K562 (cell line): ENCODE data around the gene LRMDA. TPM values are rescaled to one million over a fixed set of nuclear protein-coding genes. Genes with fewer than 3 reads are reported as not detected.
A peak's percentile ranks its signal among the peaks of the same experiment; 100 is the strongest.

Experiments used
- DDX20 ChIP-seq: fragments of 450-650 bp; IDR thresholded peaks from 2 replicates; pipeline ENCODE4 v1.6.1; 2016; ENCODE audit warnings: missing genetic modification characterization, low read depth, mild to moderate bottlenecking, missing compliant biosample characterization, moderate library complexity
- FOSL1 ChIP-seq: fragments of 200-800 bp; sonication (Bioruptor generic); conservative IDR thresholded peaks from 2 replicates; pipeline ENCODE4 v1.6.1; 2016; ENCODE audit warnings: missing genetic modification characterization, missing compliant biosample characterization
- HDAC1 ChIP-seq, 2 experiments: fragments of 450-650 bp; IDR thresholded peaks; 2 replicates each; pipeline ENCODE4 v1.6.1; 2016 to 2017; ENCODE audit warnings: inconsistent platforms in 1 of 2, mild to moderate bottlenecking in 1 of 2, moderate library complexity in 1 of 2
- NR3C1 ChIP-seq: sonication (generic); formaldehyde crosslinking; IDR thresholded peaks from 2 replicates; pipeline ENCODE4 v1.8.1; 2022; ENCODE audit warnings: missing genetic modification reagents
- PHF20 ChIP-seq: fragments of 450-650 bp; IDR thresholded peaks from 2 replicates; pipeline ENCODE4 v1.6.1; 2018; ENCODE audit not compliant: partially characterized antibody
- RBFOX2 ChIP-seq: fragments of 200-400 bp; formaldehyde crosslinking; IDR thresholded peaks from 2 replicates; pipeline ENCODE4 v1.6.1; 2017; ENCODE audit warnings: low read depth, mild to moderate bottlenecking, low read length, moderate library complexity
- RBM39 ChIP-seq: fragments of 200-400 bp; formaldehyde crosslinking; optimal IDR thresholded peaks from 2 replicates; pipeline ENCODE3; 2018; ENCODE audit warnings: low read depth, low read length
- RNF2 ChIP-seq: sonication (generic); IDR thresholded peaks from 2 replicates; pipeline ENCODE4 v1.6.1; 2016
- SIX5 ChIP-seq, 2 experiments: IDR thresholded peaks; 2 replicates each; pipeline ENCODE4 v1.6.1; 2011; ENCODE audit warnings: low read length in 2 of 2, borderline replicate concordance in 1 of 2, low read depth in 1 of 2, mild to moderate bottlenecking in 1 of 2, moderate library complexity in 1 of 2; ENCODE audit not compliant: insufficient read depth in 1 of 2
- SMC3 ChIP-seq: conservative IDR thresholded peaks from 2 replicates; pipeline ENCODE4 v1.6.1; 2011; ENCODE audit warnings: low read depth, low read length, improper control_type of control experiment; ENCODE audit not compliant: insufficient read depth
- SPI1 ChIP-seq: IDR thresholded peaks from 2 replicates; pipeline ENCODE4 v1.6.1; 2011; ENCODE audit warnings: low read depth, low read length, control low read depth, borderline replicate concordance
- polyA plus RNA-seq, 8 experiments: library from polyadenylated mRNA; depleted of rRNA in 4 of 8; stranded (reverse) in 5 of 8; unstranded in 3 of 8; fragments of >200 nt; fragmentation: Nextera tagmentation in 2 of 8; fragmentation: Illumina TruSeq in 1 of 8; extraction: Ambion mirVana in 2 of 8; extraction: Trizol in 1 of 8; gene quantifications; 2 replicates each; pipeline versions ENCODE4 v1.2.1 to v1.2.3, GENCODE V29; 2011 to 2014; ENCODE audit warnings: inconsistent platforms in 1 of 8, missing spikeins in 1 of 8
- total RNA-seq, 7 experiments: library from RNA; depleted of rRNA in 6 of 7; stranded (reverse); fragments of >200 nt in 6 of 7; fragmentation: Illumina TruSeq in 2 of 7; extraction: Trizol in 2 of 7; gene quantifications; 2 replicates each; pipeline versions ENCODE4 v1.2.1 to v1.2.3, GENCODE V29; 2011 to 2021; ENCODE audit warnings: low replicate concordance in 1 of 7
- TF ChIP-seq, protein P1 (sequence below): fragments of 450-650 bp; IDR thresholded peaks from 2 replicates; pipeline ENCODE4 v1.6.1; 2017; ENCODE audit warnings: antibody characterized with exemption, mild to moderate bottlenecking
- TF ChIP-seq, protein P2 (sequence below), 3 experiments: IDR thresholded peaks in 2 of 3; conservative IDR thresholded peaks in 1 of 3; 2 replicates each; pipeline ENCODE4 v1.5.1; 2011 to 2012; ENCODE audit warnings: low read length in 3 of 3, mild to moderate bottlenecking in 3 of 3, control low read depth in 2 of 3, improper control_type of control experiment in 1 of 3, inconsistent platforms in 1 of 3, low read depth in 1 of 3, mixed read lengths in 1 of 3, moderate library complexity in 1 of 3; ENCODE audit not compliant: insufficient read depth in 2 of 3
- TF ChIP-seq, protein P3 (sequence below), 2 experiments: fragments of 450-650 bp; formaldehyde crosslinking in 1 of 2; IDR thresholded peaks; 2 replicates each; pipeline versions ENCODE4 v1.4.0 to v1.6.1; 2014 to 2020; ENCODE audit warnings: mild to moderate bottlenecking in 2 of 2, borderline replicate concordance in 1 of 2, low read depth in 1 of 2

LRMDA gene
- total and polyA plus RNA-seq, 9 of the 15 experiments (the other 6 are each of a cell fraction or from before 2014, with no cell fraction given) = 0.25 TPM; not detected in 8

DNA sequence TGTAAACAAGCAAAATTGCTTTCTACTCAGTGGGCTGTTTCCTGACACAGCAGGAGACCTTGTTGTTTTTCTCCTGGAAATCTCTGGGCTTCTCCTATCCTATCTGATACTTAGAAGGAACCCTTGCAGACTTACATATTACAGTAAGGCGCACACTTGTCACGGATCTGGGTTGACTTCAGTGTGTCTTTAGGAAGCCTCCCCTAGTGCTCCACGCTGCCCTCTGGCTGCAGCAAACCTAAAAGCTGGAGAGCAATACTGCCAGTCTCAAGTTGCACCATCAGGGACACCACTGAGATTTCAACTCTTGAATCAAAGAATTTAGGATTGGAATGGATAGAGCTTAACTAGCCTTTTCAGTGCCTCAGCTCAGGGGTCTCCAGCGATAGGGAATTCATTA is 495.3 kb downstream of the LRMDA start (continued):
- TF ChIP-seq, protein P1, sequence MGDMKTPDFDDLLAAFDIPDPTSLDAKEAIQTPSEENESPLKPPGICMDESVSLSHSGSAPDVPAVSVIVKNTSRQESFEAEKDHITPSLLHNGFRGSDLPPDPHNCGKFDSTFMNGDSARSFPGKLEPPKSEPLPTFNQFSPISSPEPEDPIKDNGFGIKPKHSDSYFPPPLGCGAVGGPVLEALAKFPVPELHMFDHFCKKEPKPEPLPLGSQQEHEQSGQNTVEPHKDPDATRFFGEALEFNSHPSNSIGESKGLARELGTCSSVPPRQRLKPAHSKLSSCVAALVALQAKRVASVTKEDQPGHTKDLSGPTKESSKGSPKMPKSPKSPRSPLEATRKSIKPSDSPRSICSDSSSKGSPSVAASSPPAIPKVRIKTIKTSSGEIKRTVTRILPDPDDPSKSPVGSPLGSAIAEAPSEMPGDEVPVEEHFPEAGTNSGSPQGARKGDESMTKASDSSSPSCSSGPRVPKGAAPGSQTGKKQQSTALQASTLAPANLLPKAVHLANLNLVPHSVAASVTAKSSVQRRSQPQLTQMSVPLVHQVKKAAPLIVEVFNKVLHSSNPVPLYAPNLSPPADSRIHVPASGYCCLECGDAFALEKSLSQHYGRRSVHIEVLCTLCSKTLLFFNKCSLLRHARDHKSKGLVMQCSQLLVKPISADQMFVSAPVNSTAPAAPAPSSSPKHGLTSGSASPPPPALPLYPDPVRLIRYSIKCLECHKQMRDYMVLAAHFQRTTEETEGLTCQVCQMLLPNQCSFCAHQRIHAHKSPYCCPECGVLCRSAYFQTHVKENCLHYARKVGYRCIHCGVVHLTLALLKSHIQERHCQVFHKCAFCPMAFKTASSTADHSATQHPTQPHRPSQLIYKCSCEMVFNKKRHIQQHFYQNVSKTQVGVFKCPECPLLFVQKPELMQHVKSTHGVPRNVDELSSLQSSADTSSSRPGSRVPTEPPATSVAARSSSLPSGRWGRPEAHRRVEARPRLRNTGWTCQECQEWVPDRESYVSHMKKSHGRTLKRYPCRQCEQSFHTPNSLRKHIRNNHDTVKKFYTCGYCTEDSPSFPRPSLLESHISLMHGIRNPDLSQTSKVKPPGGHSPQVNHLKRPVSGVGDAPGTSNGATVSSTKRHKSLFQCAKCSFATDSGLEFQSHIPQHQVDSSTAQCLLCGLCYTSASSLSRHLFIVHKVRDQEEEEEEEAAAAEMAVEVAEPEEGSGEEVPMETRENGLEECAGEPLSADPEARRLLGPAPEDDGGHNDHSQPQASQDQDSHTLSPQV = no peak
- no peak for TF ChIP-seq NR3C1
- no peak for TF ChIP-seq FOSL1 (tag)
- no peak for TF ChIP-seq PHF20
- TF ChIP-seq, protein P2, sequence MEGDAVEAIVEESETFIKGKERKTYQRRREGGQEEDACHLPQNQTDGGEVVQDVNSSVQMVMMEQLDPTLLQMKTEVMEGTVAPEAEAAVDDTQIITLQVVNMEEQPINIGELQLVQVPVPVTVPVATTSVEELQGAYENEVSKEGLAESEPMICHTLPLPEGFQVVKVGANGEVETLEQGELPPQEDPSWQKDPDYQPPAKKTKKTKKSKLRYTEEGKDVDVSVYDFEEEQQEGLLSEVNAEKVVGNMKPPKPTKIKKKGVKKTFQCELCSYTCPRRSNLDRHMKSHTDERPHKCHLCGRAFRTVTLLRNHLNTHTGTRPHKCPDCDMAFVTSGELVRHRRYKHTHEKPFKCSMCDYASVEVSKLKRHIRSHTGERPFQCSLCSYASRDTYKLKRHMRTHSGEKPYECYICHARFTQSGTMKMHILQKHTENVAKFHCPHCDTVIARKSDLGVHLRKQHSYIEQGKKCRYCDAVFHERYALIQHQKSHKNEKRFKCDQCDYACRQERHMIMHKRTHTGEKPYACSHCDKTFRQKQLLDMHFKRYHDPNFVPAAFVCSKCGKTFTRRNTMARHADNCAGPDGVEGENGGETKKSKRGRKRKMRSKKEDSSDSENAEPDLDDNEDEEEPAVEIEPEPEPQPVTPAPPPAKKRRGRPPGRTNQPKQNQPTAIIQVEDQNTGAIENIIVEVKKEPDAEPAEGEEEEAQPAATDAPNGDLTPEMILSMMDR (IDR thresholded peaks at IDR 0.05 in 2 of 3, conservative IDR thresholded peaks at IDR 0.05 in 1 of 3; ENCODE audit: insufficient read depth in 2 of 3, low read depth in 1 of 3, low read length in 3 of 3) = peak; percentile 72 to 92 (median 78)
- no peak for TF ChIP-seq HDAC1 (IDR thresholded peaks at IDR 0.05)
- TF ChIP-seq RBFOX2 = no peak
- no peak for TF ChIP-seq RBM39
- TF ChIP-seq, protein P3, sequence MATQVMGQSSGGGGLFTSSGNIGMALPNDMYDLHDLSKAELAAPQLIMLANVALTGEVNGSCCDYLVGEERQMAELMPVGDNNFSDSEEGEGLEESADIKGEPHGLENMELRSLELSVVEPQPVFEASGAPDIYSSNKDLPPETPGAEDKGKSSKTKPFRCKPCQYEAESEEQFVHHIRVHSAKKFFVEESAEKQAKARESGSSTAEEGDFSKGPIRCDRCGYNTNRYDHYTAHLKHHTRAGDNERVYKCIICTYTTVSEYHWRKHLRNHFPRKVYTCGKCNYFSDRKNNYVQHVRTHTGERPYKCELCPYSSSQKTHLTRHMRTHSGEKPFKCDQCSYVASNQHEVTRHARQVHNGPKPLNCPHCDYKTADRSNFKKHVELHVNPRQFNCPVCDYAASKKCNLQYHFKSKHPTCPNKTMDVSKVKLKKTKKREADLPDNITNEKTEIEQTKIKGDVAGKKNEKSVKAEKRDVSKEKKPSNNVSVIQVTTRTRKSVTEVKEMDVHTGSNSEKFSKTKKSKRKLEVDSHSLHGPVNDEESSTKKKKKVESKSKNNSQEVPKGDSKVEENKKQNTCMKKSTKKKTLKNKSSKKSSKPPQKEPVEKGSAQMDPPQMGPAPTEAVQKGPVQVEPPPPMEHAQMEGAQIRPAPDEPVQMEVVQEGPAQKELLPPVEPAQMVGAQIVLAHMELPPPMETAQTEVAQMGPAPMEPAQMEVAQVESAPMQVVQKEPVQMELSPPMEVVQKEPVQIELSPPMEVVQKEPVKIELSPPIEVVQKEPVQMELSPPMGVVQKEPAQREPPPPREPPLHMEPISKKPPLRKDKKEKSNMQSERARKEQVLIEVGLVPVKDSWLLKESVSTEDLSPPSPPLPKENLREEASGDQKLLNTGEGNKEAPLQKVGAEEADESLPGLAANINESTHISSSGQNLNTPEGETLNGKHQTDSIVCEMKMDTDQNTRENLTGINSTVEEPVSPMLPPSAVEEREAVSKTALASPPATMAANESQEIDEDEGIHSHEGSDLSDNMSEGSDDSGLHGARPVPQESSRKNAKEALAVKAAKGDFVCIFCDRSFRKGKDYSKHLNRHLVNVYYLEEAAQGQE (IDR thresholded peaks at IDR 0.05; ENCODE audit: borderline replicate concordance) = peak; percentile 29; the same call in 1 of the 2 replicates
- TF ChIP-seq, protein P3 (CRISPR knock-in tag; IDR thresholded peaks at IDR 0.05; ENCODE audit: low read depth) = no peak
- TF ChIP-seq SIX5 (IDR thresholded peaks at IDR 0.05; ENCODE audit: borderline replicate concordance in 1 of 2, insufficient read depth in 1 of 2, low read depth in 1 of 2, low read length in 2 of 2) = no peak
- no peak for TF ChIP-seq RNF2
- no peak for TF ChIP-seq DDX20 (tag)
- TF ChIP-seq SPI1 = no peak
- TF ChIP-seq SMC3 = peak; percentile 50
